Neural cell (in vitro differentiated cells): ENCODE data around the gene CCDC28A.

Source experiments
- CTCF ChIP-seq: fragments of 450-650 bp; IDR thresholded peaks from 2 replicates; pipeline ENCODE4 v1.5.1; 2014; ENCODE audit warnings: antibody characterized with exemption, mild to moderate bottlenecking, moderate library complexity; ENCODE audit not compliant: poor library complexity, severe bottlenecking
- POLR2AphosphoS5 ChIP-seq: IDR thresholded peaks from 2 replicates; pipeline ENCODE4 v1.6.1; 2012
- REST ChIP-seq: IDR thresholded peaks from 2 replicates; pipeline ENCODE4 v1.6.1; 2012; ENCODE audit warnings: borderline replicate concordance

GRCh38 chr6:138787138-138787537 is 13.6 kb downstream of the CCDC28A start:
- TF ChIP-seq CTCF (no peak), POLR2AphosphoS5 (no peak), REST (no peak)
